Neural progenitor cell (in vitro differentiated cells): ENCODE results near the gene GCA. TPM values are rescaled to one million over a fixed set of nuclear protein-coding genes. Genes with fewer than 3 reads are reported as not detected.

Source experiments
- DNase-seq: peaks from one replicate; pipeline ENCODE4 v3.0.0-alpha.2; 2016; ENCODE audit warnings: low spot score
- H2AFZ ChIP-seq: fragments of 200-600 bp; sonication (generic); replicated peaks from 2 replicates; pipeline ENCODE4 v1.6.1; 2016; ENCODE audit warnings: antibody characterized with exemption
- H3F3A ChIP-seq: fragments of 200-600 bp; sonication (generic); 2 replicates; pipeline ENCODE4 v1.6.1; 2016; ENCODE audit warnings: antibody characterized with exemption, low read depth
- H3K27ac ChIP-seq: fragments of 200-600 bp; sonication (generic); 2 replicates; pipeline ENCODE4 v1.5.1; 2016; ENCODE audit warnings: mild to moderate bottlenecking
- H3K27me3 ChIP-seq: fragments of 200-600 bp; sonication (generic); 2 replicates; pipeline ENCODE4 v1.6.1; 2016; ENCODE audit warnings: mild to moderate bottlenecking, moderate library complexity
- H3K36me3 ChIP-seq: fragments of 200-600 bp; sonication (generic); 2 replicates; pipeline ENCODE4 v1.5.1; 2016
- H3K4me1 ChIP-seq: fragments of 200-600 bp; sonication (generic); 2 replicates; pipeline ENCODE4 v1.6.1; 2016; ENCODE audit warnings: mixed run types
- H3K4me2 ChIP-seq: fragments of 200-600 bp; sonication (generic); 2 replicates; pipeline ENCODE4 v1.6.1; 2016
- H3K4me3 ChIP-seq: fragments of 200-600 bp; sonication (generic); 2 replicates; pipeline ENCODE4 v1.5.1; 2016
- H3K79me2 ChIP-seq: fragments of 200-600 bp; sonication (generic); 2 replicates; pipeline ENCODE4 v1.6.1; 2016; ENCODE audit warnings: low read depth
- H3K9ac ChIP-seq: fragments of 200-600 bp; sonication (generic); 2 replicates; pipeline ENCODE4 v1.6.1; 2016
- H3K9me3 ChIP-seq: fragments of 200-600 bp; sonication (generic); 2 replicates; pipeline ENCODE4 v1.5.1; 2016; ENCODE audit warnings: low read depth
- H4K20me1 ChIP-seq: fragments of 200-600 bp; sonication (generic); 2 replicates; pipeline ENCODE4 v1.6.1; 2016; ENCODE audit warnings: low read depth
- H3K27ac Mint-ChIP-seq: 3 replicates; pipeline ENCODE4 v1.8.0; 2021; ENCODE audit warnings: mixed read lengths
- H3K27me3 Mint-ChIP-seq: 2 replicates; pipeline ENCODE4 v1.8.0; 2022; ENCODE audit warnings: low read depth, mild to moderate bottlenecking, inconsistent platforms, moderate library complexity, mixed read lengths; ENCODE audit not compliant: insufficient read depth
- H3K36me3 Mint-ChIP-seq: 3 replicates; pipeline ENCODE4 v1.8.0; 2021; ENCODE audit warnings: mixed read lengths
- H3K4me1 Mint-ChIP-seq: 3 replicates; pipeline ENCODE4 v1.8.0; 2021; ENCODE audit warnings: mixed read lengths
- H3K4me3 Mint-ChIP-seq: 3 replicates; pipeline ENCODE4 v1.8.0; 2021; ENCODE audit warnings: mild to moderate bottlenecking, moderate library complexity, mixed read lengths
- H3K9me3 Mint-ChIP-seq: 3 replicates; pipeline ENCODE4 v1.8.0; 2020; ENCODE audit warnings: mixed read lengths
- EZH2 ChIP-seq: fragments of 200-600 bp; sonication (generic); IDR thresholded peaks from 2 replicates; pipeline ENCODE4 v1.6.1; 2017; ENCODE audit warnings: antibody characterized with exemption, mild to moderate bottlenecking, moderate library complexity
- EZH2phosphoT487 ChIP-seq: fragments of 200-600 bp; sonication (generic); IDR thresholded peaks from 2 replicates; pipeline ENCODE4 v1.6.1; 2017; ENCODE audit warnings: antibody characterized with exemption
- total RNA-seq: library from RNA; depleted of rRNA; stranded (reverse); fragments of >200 nt; gene quantifications from 2 replicates; pipeline ENCODE4 v1.2.3, GENCODE V29; 2015; ENCODE audit warnings: low replicate concordance
- TF ChIP-seq, protein P1 (sequence below): fragments of 200-600 bp; sonication (generic); IDR thresholded peaks from 2 replicates; pipeline ENCODE4 v1.5.1; 2017; ENCODE audit warnings: antibody characterized with exemption, mild to moderate bottlenecking

The GCA gene
- total RNA-seq, 1 donor from 2014 or later, result 64.8 TPM

DNA sequence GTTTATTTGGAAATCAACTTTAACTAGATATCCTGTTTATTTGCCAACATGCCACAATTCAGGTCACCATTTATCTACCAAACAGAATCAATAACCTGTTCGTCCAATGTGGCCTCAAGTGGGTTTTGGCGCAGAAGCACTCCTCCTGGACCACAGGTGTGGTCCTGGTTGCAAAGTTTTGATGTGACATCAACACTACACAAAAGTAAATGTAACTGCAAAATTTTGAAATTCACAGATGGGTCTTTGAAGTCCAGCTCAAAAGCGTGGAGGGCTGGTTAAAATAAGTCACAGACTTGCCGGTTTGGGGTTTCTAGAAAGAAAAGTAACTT lies 474 bp upstream of the GCA start:
- DNase-seq, result no peak
- Histone ChIP-seq H3K4me2 (peak overlapping the region; percentile 91), H3K9me3 (no peaks in the 10 kb centered on the region), H3F3A (peaks cover 5% of the 10 kb centered on the region), H3K27ac (no peak overlapping the region), H4K20me1 (no peaks in the 10 kb centered on the region), H3K4me3 (peak overlapping the region; percentile 76), H3K27me3 (peaks cover 46% of the 10 kb centered on the region), H3K9ac (no peak overlapping the region), H3K36me3 (no peaks in the 10 kb centered on the region), H3K79me2 (peaks cover 29% of the 10 kb centered on the region), H3K4me1 (peaks cover 15% of the 10 kb centered on the region), H2AFZ (peak overlapping the region; percentile 98)
- Mint-ChIP-seq H3K27ac (peak overlapping the region; percentile 93), H3K27me3 (no peaks in the 10 kb centered on the region), H3K4me1 (peaks cover 8% of the 10 kb centered on the region), H3K36me3 (no peaks in the 10 kb centered on the region), H3K9me3 (no peaks in the 10 kb centered on the region), H3K4me3 (peak overlapping the region; percentile 90)
- TF ChIP-seq EZH2phosphoT487, result no peak
- TF ChIP-seq, protein P1, sequence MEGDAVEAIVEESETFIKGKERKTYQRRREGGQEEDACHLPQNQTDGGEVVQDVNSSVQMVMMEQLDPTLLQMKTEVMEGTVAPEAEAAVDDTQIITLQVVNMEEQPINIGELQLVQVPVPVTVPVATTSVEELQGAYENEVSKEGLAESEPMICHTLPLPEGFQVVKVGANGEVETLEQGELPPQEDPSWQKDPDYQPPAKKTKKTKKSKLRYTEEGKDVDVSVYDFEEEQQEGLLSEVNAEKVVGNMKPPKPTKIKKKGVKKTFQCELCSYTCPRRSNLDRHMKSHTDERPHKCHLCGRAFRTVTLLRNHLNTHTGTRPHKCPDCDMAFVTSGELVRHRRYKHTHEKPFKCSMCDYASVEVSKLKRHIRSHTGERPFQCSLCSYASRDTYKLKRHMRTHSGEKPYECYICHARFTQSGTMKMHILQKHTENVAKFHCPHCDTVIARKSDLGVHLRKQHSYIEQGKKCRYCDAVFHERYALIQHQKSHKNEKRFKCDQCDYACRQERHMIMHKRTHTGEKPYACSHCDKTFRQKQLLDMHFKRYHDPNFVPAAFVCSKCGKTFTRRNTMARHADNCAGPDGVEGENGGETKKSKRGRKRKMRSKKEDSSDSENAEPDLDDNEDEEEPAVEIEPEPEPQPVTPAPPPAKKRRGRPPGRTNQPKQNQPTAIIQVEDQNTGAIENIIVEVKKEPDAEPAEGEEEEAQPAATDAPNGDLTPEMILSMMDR, result no peak
- TF ChIP-seq EZH2, result no peak

DNA sequence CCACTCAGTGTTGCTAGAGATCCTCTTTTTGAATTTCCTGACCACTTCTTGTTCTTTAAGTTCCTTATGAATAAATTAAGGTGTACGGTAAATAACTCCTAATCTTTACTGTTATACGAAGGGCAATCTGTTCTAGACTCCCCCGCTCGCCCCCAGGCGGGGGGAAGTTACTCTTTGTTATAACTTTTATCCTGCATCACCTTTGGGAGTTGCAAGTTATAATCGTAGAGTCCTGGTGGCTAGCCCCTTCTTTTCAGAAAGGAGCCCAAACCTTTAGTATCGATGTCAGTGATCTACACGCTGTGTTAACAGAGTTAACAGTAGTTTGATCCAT lies 652 bp downstream of the GCA start:
- H3K9me3 ChIP-seq, result no peaks in the 10 kb centered on the region
- H3K27ac Mint-ChIP-seq, result peak overlapping the region; percentile 57
- no peaks in the 10 kb centered on the region for H3K9me3 Mint-ChIP-seq
- peaks cover 15% of the 10 kb centered on the region for H3K4me1 ChIP-seq
- H4K20me1 ChIP-seq, result peaks cover 5% of the 10 kb centered on the region
- TF ChIP-seq EZH2 (no peak), EZH2phosphoT487 (no peak)
- TF ChIP-seq, protein P1, result no peak
- H3K4me3 Mint-ChIP-seq, result peak overlapping the region; percentile 90
- H3K27me3 ChIP-seq, result peaks cover 35% of the 10 kb centered on the region
- no peaks in the 10 kb centered on the region for H3K36me3 ChIP-seq
- H3K27me3 Mint-ChIP-seq, result no peaks in the 10 kb centered on the region
- H3K36me3 Mint-ChIP-seq, result no peaks in the 10 kb centered on the region
- H3K79me2 ChIP-seq, result peaks cover 29% of the 10 kb centered on the region
- DNase-seq, result no peak
- H2AFZ ChIP-seq, result peak overlapping the region; percentile 81
- peak overlapping the region; percentile 57 for H3K9ac ChIP-seq
- peak overlapping the region; percentile 76 for H3K4me3 ChIP-seq
- H3K4me1 Mint-ChIP-seq, result peaks cover 8% of the 10 kb centered on the region
- peak overlapping the region; percentile 91 for H3K4me2 ChIP-seq
- no peak overlapping the region for H3K27ac ChIP-seq
- peaks cover 5% of the 10 kb centered on the region for H3F3A ChIP-seq

DNA sequence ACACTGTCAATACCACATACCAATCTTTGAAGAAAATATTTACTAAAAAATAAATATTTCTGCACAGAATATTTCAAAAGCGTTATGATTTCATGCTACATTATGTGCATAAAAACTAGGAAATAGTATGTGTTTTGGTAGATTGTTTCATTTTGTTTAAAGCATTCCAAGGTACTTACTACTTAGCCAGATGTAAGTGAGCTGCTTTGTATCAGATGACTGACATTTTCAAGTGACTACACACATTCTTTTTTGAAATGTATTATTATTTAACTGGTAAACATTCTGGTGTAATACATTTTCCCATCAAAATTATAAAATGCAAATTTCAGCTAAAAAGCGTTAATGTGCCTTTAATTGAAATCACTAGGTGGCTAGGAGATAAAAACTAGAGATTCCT lies 21.5 kb downstream of the GCA start:
- H3K9ac ChIP-seq, result no peak overlapping the region
- H3K4me1 Mint-ChIP-seq, result no peaks in the 10 kb centered on the region
- no peaks in the 10 kb centered on the region for H3K9me3 ChIP-seq
- no peak overlapping the region for H3K4me2 ChIP-seq
- H4K20me1 ChIP-seq, result no peaks in the 10 kb centered on the region
- DNase-seq, result no peak
- no peaks in the 10 kb centered on the region for H3K4me1 ChIP-seq
- no peaks in the 10 kb centered on the region for H3K9me3 Mint-ChIP-seq
- no peak overlapping the region for H2AFZ ChIP-seq
- no peaks in the 10 kb centered on the region for H3K27me3 Mint-ChIP-seq
- TF ChIP-seq, protein P1, result no peak
- no peak for TF ChIP-seq EZH2
- no peak for TF ChIP-seq EZH2phosphoT487
- no peak overlapping the region for H3K4me3 Mint-ChIP-seq
- no peaks in the 10 kb centered on the region for H3F3A ChIP-seq
- H3K4me3 ChIP-seq, result no peak overlapping the region
- H3K36me3 Mint-ChIP-seq, result no peaks in the 10 kb centered on the region
- H3K27ac ChIP-seq, result no peak overlapping the region
- no peaks in the 10 kb centered on the region for H3K27me3 ChIP-seq
- H3K36me3 ChIP-seq, result no peaks in the 10 kb centered on the region
- no peaks in the 10 kb centered on the region for H3K79me2 ChIP-seq
- H3K27ac Mint-ChIP-seq, result no peak overlapping the region

DNA sequence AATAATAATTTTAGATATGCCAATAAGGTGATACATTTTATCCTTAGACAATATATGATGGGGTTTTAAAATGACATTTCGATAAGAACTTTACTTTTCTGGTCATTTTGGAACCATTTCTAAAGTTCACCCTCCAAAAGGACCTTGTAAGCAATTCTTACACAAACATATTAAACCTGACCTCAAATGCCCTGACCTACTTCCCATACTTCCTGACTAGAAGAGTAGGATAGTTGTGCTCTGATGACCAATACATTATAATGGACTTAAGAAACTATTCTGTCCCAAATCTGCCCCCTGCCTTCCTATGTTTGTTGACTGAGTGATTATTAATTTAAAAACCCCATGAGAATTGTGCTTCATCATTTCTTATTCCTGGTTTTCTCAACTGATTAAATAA lies 24.6 kb downstream of the GCA start:
- no peak overlapping the region for H3K4me3 ChIP-seq
- no peak overlapping the region for H3K4me2 ChIP-seq
- Mint-ChIP-seq H3K4me1 (no peaks in the 10 kb centered on the region), H3K27me3 (no peaks in the 10 kb centered on the region), H3K36me3 (no peaks in the 10 kb centered on the region), H3K4me3 (no peak overlapping the region), H3K27ac (no peak overlapping the region), H3K9me3 (no peaks in the 10 kb centered on the region)
- no peaks in the 10 kb centered on the region for H3F3A ChIP-seq
- no peak overlapping the region for H3K9ac ChIP-seq
- H3K9me3 ChIP-seq, result no peaks in the 10 kb centered on the region
- H3K27ac ChIP-seq, result no peak overlapping the region
- H3K36me3 ChIP-seq, result no peaks in the 10 kb centered on the region
- no peak for TF ChIP-seq EZH2phosphoT487
- TF ChIP-seq, protein P1, result no peak
- TF ChIP-seq EZH2, result no peak
- no peaks in the 10 kb centered on the region for H4K20me1 ChIP-seq
- H2AFZ ChIP-seq, result no peak overlapping the region
- no peaks in the 10 kb centered on the region for H3K79me2 ChIP-seq
- no peaks in the 10 kb centered on the region for H3K27me3 ChIP-seq
- DNase-seq, result no peak
- no peaks in the 10 kb centered on the region for H3K4me1 ChIP-seq
